PFSK-1 (cell line): ENCODE data around the gene HSPBAP1.

Experiments used
- FOXP2 ChIP-seq: optimal IDR thresholded peaks from 2 replicates; pipeline ENCODE3; 2011; ENCODE audit warnings: borderline replicate concordance, control low read depth, inconsistent platforms; ENCODE audit not compliant: insufficient read depth; ENCODE audit errors: extremely low read length, extremely low read depth
- POLR2AphosphoS5 ChIP-seq: IDR thresholded peaks from 2 replicates; pipeline ENCODE4 v1.6.1; 2012; ENCODE audit warnings: low read depth, mild to moderate bottlenecking, control low read depth, low read length, moderate library complexity
- SIN3A ChIP-seq: IDR thresholded peaks from 2 replicates; pipeline ENCODE4 v1.6.1; 2012; ENCODE audit warnings: mild to moderate bottlenecking, low read length, moderate library complexity, borderline replicate concordance; ENCODE audit not compliant: insufficient read depth
- TAF1 ChIP-seq: IDR thresholded peaks from 2 replicates; pipeline ENCODE4 v1.6.1; 2012; ENCODE audit warnings: low read length, control low read depth, borderline replicate concordance; ENCODE audit not compliant: insufficient read depth
- TF ChIP-seq, protein P1 (sequence below), 2 experiments: IDR thresholded peaks; 2 replicates each; pipeline versions ENCODE4 v1.6.1 to v1.8.0; 2011 to 2012; ENCODE audit warnings: low read depth in 2 of 2, low read length in 2 of 2, control low read depth in 1 of 2, inconsistent platforms in 1 of 2, mild to moderate bottlenecking in 1 of 2, moderate library complexity in 1 of 2; ENCODE audit not compliant: insufficient read depth in 1 of 2

- no peak for TF ChIP-seq TAF1
- TF ChIP-seq POLR2AphosphoS5 = no peak
- TF ChIP-seq, protein P1, sequence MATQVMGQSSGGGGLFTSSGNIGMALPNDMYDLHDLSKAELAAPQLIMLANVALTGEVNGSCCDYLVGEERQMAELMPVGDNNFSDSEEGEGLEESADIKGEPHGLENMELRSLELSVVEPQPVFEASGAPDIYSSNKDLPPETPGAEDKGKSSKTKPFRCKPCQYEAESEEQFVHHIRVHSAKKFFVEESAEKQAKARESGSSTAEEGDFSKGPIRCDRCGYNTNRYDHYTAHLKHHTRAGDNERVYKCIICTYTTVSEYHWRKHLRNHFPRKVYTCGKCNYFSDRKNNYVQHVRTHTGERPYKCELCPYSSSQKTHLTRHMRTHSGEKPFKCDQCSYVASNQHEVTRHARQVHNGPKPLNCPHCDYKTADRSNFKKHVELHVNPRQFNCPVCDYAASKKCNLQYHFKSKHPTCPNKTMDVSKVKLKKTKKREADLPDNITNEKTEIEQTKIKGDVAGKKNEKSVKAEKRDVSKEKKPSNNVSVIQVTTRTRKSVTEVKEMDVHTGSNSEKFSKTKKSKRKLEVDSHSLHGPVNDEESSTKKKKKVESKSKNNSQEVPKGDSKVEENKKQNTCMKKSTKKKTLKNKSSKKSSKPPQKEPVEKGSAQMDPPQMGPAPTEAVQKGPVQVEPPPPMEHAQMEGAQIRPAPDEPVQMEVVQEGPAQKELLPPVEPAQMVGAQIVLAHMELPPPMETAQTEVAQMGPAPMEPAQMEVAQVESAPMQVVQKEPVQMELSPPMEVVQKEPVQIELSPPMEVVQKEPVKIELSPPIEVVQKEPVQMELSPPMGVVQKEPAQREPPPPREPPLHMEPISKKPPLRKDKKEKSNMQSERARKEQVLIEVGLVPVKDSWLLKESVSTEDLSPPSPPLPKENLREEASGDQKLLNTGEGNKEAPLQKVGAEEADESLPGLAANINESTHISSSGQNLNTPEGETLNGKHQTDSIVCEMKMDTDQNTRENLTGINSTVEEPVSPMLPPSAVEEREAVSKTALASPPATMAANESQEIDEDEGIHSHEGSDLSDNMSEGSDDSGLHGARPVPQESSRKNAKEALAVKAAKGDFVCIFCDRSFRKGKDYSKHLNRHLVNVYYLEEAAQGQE (IDR thresholded peaks at IDR 0.05; ENCODE audit: insufficient read depth in 1 of 2, low read depth in 2 of 2, low read length in 2 of 2) = no peak
- no peak for TF ChIP-seq SIN3A
- TF ChIP-seq FOXP2 = no peak
These were observed 50.0 kb downstream of the HSPBAP1 start for GRCh38 chr3:122743581-122744120.
